Heart left ventricle (tissue), 16 donors: ENCODE results near the gene ITGA3. TPM values are rescaled to one million over a fixed set of nuclear protein-coding genes. Genes with fewer than 3 reads are reported as not detected.

ENCODE experiments used
- ATAC-seq, 4 donors: fragments of 200-7000 bp; cut with Tn5 transposase; one replicate each; pipeline ENCODE4 v1.9.1; 2020 to 2022; ENCODE audit warnings: moderate library complexity in 4 of 4, mild to moderate bottlenecking in 3 of 4, moderate number of reproducible peaks in 1 of 4
- DNase-seq, 5 donors: peaks; one replicate each; pipeline ENCODE4 v3.0.0-alpha.2; 2020
- H3K27ac ChIP-seq, 12 donors: fragments of 200-600 bp; sonication (generic) in 4 of 12; one replicate each; pipeline versions ENCODE4 v1.5.0 to v1.8.0; 2016 to 2022; ENCODE audit warnings: mild to moderate bottlenecking in 2 of 12
- H3K27me3 ChIP-seq, 9 donors: fragments of 200-600 bp; sonication (generic) in 2 of 9; one replicate each; pipeline versions ENCODE4 v1.5.1 to v1.8.0; 2016 to 2022; ENCODE audit warnings: mild to moderate bottlenecking in 3 of 9
- H3K36me3 ChIP-seq, 9 donors: fragments of 200-600 bp; sonication (generic) in 2 of 9; one replicate each; pipeline versions ENCODE4 v1.5.0 to v1.8.0; 2018 to 2022; ENCODE audit warnings: mild to moderate bottlenecking in 2 of 9
- H3K4me1 ChIP-seq, 12 donors: fragments of 200-600 bp; sonication (generic) in 4 of 12; one replicate each; pipeline versions ENCODE4 v1.5.0 to v1.8.0; 2016 to 2022; ENCODE audit warnings: mild to moderate bottlenecking in 3 of 12
- H3K4me3 ChIP-seq, 12 donors: fragments of 200-600 bp; sonication (generic) in 4 of 12; one replicate each; pipeline versions ENCODE4 v1.5.0 to v1.8.0; 2017 to 2022; ENCODE audit warnings: mild to moderate bottlenecking in 9 of 12, moderate library complexity in 4 of 12
- H3K9me3 ChIP-seq, 12 donors: fragments of 200-600 bp; sonication (generic) in 4 of 12; one replicate each; pipeline versions ENCODE4 v1.5.0 to v1.8.0; 2016 to 2022; ENCODE audit warnings: mild to moderate bottlenecking in 1 of 12
- CTCF ChIP-seq, 12 donors: fragments of 200-600 bp; sonication (generic) in 4 of 12; IDR thresholded peaks; one replicate each; pipeline versions ENCODE4 v1.5.0 to v1.8.0; 2018 to 2022; ENCODE audit warnings: antibody characterized with exemption in 12 of 12, mild to moderate bottlenecking in 5 of 12
- POLR2A ChIP-seq, 2 donors: fragments of 450-650 bp; IDR thresholded peaks; one replicate each; pipeline ENCODE4 v1.6.1; 2017; ENCODE audit warnings: antibody characterized with exemption in 2 of 2, mild to moderate bottlenecking in 2 of 2, moderate library complexity in 2 of 2
- WGBS, 4 donors: extraction: QIAGEN DNeasy Blood & Tissue Kit in 2 of 4; methylation state at CpG; one replicate each; pipeline versions ENCODE4 v1.1.5 to v1.1.7; 2013 to 2018; 5-methylcytosine and 5-hydroxymethylcytosine counted together
- intact Hi-C, 10 donors: fragments of 100-400 bp; cut with DNase I; formaldehyde crosslinking; loops; one replicate each; pipeline versions ENCODE4 v1.11.1 to v1.14.2; 2022
- polyA plus RNA-seq, 2 donors: library from polyadenylated mRNA; stranded (reverse); fragments of 200-250 nt; gene quantifications; one replicate each; pipeline ENCODE4 v1.2.3, GENCODE V29; 2013
- total RNA-seq, 9 donors: library from RNA; depleted of rRNA in 2 of 9; stranded (reverse); fragments of >200 nt in 2 of 9; fragmentation: NEBNext Ultra II Directional in 3 of 9; extraction: Animal tissue kit (Norgen Biotek cat#: 25700) in 3 of 9; gene quantifications; one replicate each; pipeline versions ENCODE4 v1.1.0 to v1.2.4, GENCODE V29; 2016 to 2023
- donor health status: ischemic (EF 13 %, LVEDD 7.1; RV severe dilation, severe dysfunction).
- donor health status: healthy with polysubstance abuse.
- donor health status: DM: no; HTN: yes; CAD: no.
- donor health status: DM: no; HTN: no; CAD: no.
- donor health status: ischemic (EF 25% LVEDD 6.9; RV normal size, moderate dysfunction).
- donor health status: ischemic (EF 25% LVEDD 5.7; RV mildly dilated, moderate dysfunction).
- donor health status: healthy.
- donor health status: DM: yes; HTN: yes; CAD: no.
- donor health status: ischemic (EF 35%, LVEDD 5.7; RV mildly dilated, moderate dysfunction).
- donor health status: nonischemic (EF 11% LVEDD 7.7; RV severe dilation, severe dysfunction).
- donor health status: DM: yes; HTN: yes; CAD: no.
- donor health status: PGD.
- donor health status: ischemic (EF 29% LVEDD 5.4; RV normal size, mild dysfunction).
- donor health status: nonischemic (EF 23%, LVEDD 6.1; RV moderate dilation, normal function).

The ITGA3 gene
- total and polyA plus RNA-seq, 11 donors = 16.8 to 72.9 (median 23.6) TPM

- intact Hi-C loops = loop anchor here in 7 of 10 donors (5.0 to 10.0 kb wide), 4 partner anchors 35 to 205 kb away; partner anchors contain the start of gene ITGA3 (in 2 of the 7)
- WGBS, 4 donors = 55 to 68% (median 66%) methylated on average over 2 of the region's 2 CpGs
- ATAC-seq (no peak), DNase-seq (no peak)
- Histone ChIP-seq H3K27me3 (no peaks in the 10 kb centered on the region), H3K27ac (no peak overlapping the region), H3K4me3 (no peak overlapping the region), H3K9me3 (no peaks in the 10 kb centered on the region), H3K4me1 (peaks cover 0 to 23% (median 9%) of the 10 kb centered on the region in 12 donors), H3K36me3 (peaks cover 0 to 14% (median 9%) of the 10 kb centered on the region in 9 donors)
- TF ChIP-seq CTCF (IDR thresholded peaks at IDR 0.05) = no peak
- TF ChIP-seq POLR2A (IDR thresholded peaks at IDR 0.05) = no peak
Observed at GRCh38 chr17:50091918-50092285, 36.0 kb downstream of the ITGA3 start.

GRCh38 chr17:50093246-50093645, 37.3 kb downstream of the ITGA3 start:
- WGBS, 4 donors = 83 to 92% (median 88%) methylated on average over 3 of the region's 3 CpGs
- DNase-seq = no peak
- intact Hi-C loops = loop anchor here in 7 of 10 donors (5.0 to 10.0 kb wide), 4 partner anchors 36 to 204 kb away; partner anchors contain the start of gene ITGA3 (in 2 of the 7)

DNA sequence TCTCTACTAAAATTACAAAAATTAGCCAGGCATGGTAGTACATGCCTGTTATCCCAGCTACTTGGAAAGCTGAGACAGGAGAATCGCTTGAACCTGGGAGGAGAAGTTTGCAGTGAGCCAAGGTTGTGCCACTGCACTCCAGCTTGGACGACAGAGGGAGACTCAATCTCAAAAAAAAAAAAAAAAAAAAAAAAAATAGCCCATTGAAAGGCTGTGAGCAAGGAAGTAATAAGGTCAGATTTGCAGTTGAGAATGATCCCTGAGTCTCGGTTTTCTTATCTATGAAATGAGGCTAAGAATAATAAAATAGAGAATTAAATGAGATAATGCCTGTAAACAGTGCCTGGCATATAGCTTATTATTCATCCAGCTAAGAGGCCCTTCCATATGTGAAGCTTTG, 37.9 kb downstream of the ITGA3 start:
- Histone ChIP-seq H3K36me3 (peaks cover 0 to 32% (median 24%) of the 10 kb centered on the region in 9 donors), H3K27me3 (no peaks in the 10 kb centered on the region), H3K4me3 (no peak overlapping the region), H3K9me3 (no peaks in the 10 kb centered on the region), H3K4me1 (peaks cover 0 to 41% (median 28%) of the 10 kb centered on the region in 12 donors), H3K27ac (peak overlapping the region in 3 of 12 donors; percentile 87 to 97 (median 94))
- intact Hi-C loops = loop anchor here in 9 of 10 donors (1.0 to 10.0 kb wide), 9 partner anchors 37 to 203 kb away; partner anchors contain the start of gene ITGA3 (in 2 of the 9)
- 31 to 41% (median 38%) methylated on average over 3 of the region's 3 CpGs for WGBS, 4 donors
- DNase-seq = no peak
- TF ChIP-seq CTCF (IDR thresholded peaks at IDR 0.05) (no peak), POLR2A (IDR thresholded peaks at IDR 0.05) (no peak)
- no peak for ATAC-seq

More at GRCh38 chr17:50093246-50093645, 37.3 kb downstream of the ITGA3 start:
- peaks cover 0 to 35% (median 23%) of the 10 kb centered on the region in 12 donors for H3K4me1 ChIP-seq
- peaks cover 0 to 28% (median 18%) of the 10 kb centered on the region in 9 donors for H3K36me3 ChIP-seq
- H3K9me3 ChIP-seq = no peaks in the 10 kb centered on the region
- H3K27me3 ChIP-seq = no peaks in the 10 kb centered on the region
- no peak for ATAC-seq
- TF ChIP-seq POLR2A (IDR thresholded peaks at IDR 0.05) (no peak), CTCF (IDR thresholded peaks at IDR 0.05) (no peak)
- no peak overlapping the region for H3K27ac ChIP-seq
- no peak overlapping the region for H3K4me3 ChIP-seq

DNA sequence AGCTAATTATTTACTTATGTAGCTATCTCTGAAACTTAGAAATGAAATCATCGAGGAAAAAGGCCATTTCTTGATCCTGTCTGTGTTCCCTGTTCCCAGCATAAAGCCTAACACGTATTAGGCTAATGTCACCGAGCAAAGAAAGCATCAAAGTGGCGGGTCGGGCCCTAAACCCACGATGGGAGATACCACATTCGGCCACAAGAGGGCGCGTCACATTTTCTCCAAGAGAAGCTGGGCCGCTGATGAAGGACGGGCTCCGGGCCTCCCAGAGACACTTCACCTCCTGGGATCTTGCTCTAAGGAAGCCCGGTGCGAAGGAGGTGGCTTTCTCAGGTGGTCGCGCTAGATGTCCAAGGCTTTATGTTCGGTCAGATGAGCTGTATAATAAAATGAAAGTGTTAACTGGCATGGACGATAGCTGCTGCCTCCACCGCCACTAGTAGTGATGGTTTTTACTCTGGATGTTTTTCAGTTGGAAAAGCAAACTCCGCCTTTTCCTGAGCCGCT, 38.4 kb downstream of the ITGA3 start:
- WGBS, 4 donors = 0 to 1% (median 0%) methylated on average over 21 of the region's 21 CpGs
- peaks cover 0 to 32% (median 27%) of the 10 kb centered on the region in 9 donors for H3K36me3 ChIP-seq

More for the DNA sequence above, 38.4 kb downstream of the ITGA3 start:
- Histone ChIP-seq H3K9me3 (no peaks in the 10 kb centered on the region), H3K4me1 (peaks cover 0 to 46% (median 30%) of the 10 kb centered on the region in 12 donors), H3K27ac (peak overlapping the region; percentile 69 to 97 (median 88)), H3K4me3 (peak overlapping the region; percentile 63 to 97 (median 79)), H3K27me3 (no peaks in the 10 kb centered on the region)
- ATAC-seq (peak; percentile 55 to 81 (median 68)), DNase-seq (peak; percentile 90 to 93 (median 91))
- TF ChIP-seq CTCF (IDR thresholded peaks at IDR 0.05) = peak; percentile 87 to 98 (median 95)
- TF ChIP-seq POLR2A (IDR thresholded peaks at IDR 0.05) = no peak
- intact Hi-C loops = loop anchor here in 9 of 10 donors (1.0 to 10.0 kb wide), 9 partner anchors 37 to 203 kb away; partner anchors contain the start of gene ITGA3 (in 2 of the 9)
